ENCODE measurements around the gene ATXN1.

Gene ATXN1

GRCh38 chr6:16352821-16353438 lies 408.3 kb downstream of the ATXN1 start:
- no peak overlapping the region for H3K27ac Mint-ChIP-seq
- H3K9me3 Mint-ChIP-seq: no peaks in the 10 kb centered on the region
- no peak overlapping the region for H3K4me3 Mint-ChIP-seq
- H3K36me3 Mint-ChIP-seq: peaks cover 27% of the 10 kb centered on the region
- peaks cover 5% of the 10 kb centered on the region for H3K4me1 Mint-ChIP-seq
- ATAC-seq: no peak
- no peaks in the 10 kb centered on the region for H3K27me3 Mint-ChIP-seq

- Mint-ChIP-seq H3K9me3 (no peaks in the 10 kb centered on the region), H3K36me3 (peaks cover 21% of the 10 kb centered on the region), H3K4me1 (peaks cover 5% of the 10 kb centered on the region), H3K27me3 (no peaks in the 10 kb centered on the region), H3K4me3 (no peak overlapping the region), H3K27ac (no peak overlapping the region)
- ATAC-seq: no peak
Observed at GRCh38 chr6:16352258-16352635, 409.0 kb downstream of the ATXN1 start.

GRCh38 chr6:16349544-16349943 lies 411.7 kb downstream of the ATXN1 start:
- no peak for ATAC-seq
- H3K27me3 Mint-ChIP-seq: no peaks in the 10 kb centered on the region
- H3K4me1 Mint-ChIP-seq: no peaks in the 10 kb centered on the region
- no peak overlapping the region for H3K27ac Mint-ChIP-seq
- no peaks in the 10 kb centered on the region for H3K9me3 Mint-ChIP-seq
- H3K4me3 Mint-ChIP-seq: no peak overlapping the region
- H3K36me3 Mint-ChIP-seq: peaks cover 21% of the 10 kb centered on the region

- peaks cover 7% of the 10 kb centered on the region for H3K4me1 Mint-ChIP-seq
- peaks cover 3% of the 10 kb centered on the region for H3K9me3 Mint-ChIP-seq
- ATAC-seq: no peak
- H3K27ac Mint-ChIP-seq: no peak overlapping the region
- H3K36me3 Mint-ChIP-seq: peaks cover 28% of the 10 kb centered on the region
- H3K4me3 Mint-ChIP-seq: no peak overlapping the region
- no peaks in the 10 kb centered on the region for H3K27me3 Mint-ChIP-seq
Observed at GRCh38 chr6:16346831-16347230, 414.4 kb downstream of the ATXN1 start.

- Mint-ChIP-seq H3K9me3 (peaks cover 3% of the 10 kb centered on the region), H3K4me1 (peaks cover 7% of the 10 kb centered on the region), H3K36me3 (peaks cover 34% of the 10 kb centered on the region), H3K27ac (no peak overlapping the region), H3K4me3 (no peak overlapping the region), H3K27me3 (no peaks in the 10 kb centered on the region)
- no peak for ATAC-seq
Observed at GRCh38 chr6:16345449-16346330, 415.6 kb downstream of the ATXN1 start.

GRCh38 chr6:16344756-16345155 lies 416.5 kb downstream of the ATXN1 start:
- H3K9me3 Mint-ChIP-seq: peaks cover 3% of the 10 kb centered on the region
- peaks cover 7% of the 10 kb centered on the region for H3K4me1 Mint-ChIP-seq
- ATAC-seq: no peak
- H3K27ac Mint-ChIP-seq: no peak overlapping the region
- peaks cover 32% of the 10 kb centered on the region for H3K36me3 Mint-ChIP-seq
- no peak overlapping the region for H3K4me3 Mint-ChIP-seq
- no peaks in the 10 kb centered on the region for H3K27me3 Mint-ChIP-seq

- Mint-ChIP-seq H3K4me1 (peaks cover 16% of the 10 kb centered on the region), H3K9me3 (peaks cover 3% of the 10 kb centered on the region), H3K36me3 (peaks cover 32% of the 10 kb centered on the region), H3K4me3 (no peak overlapping the region), H3K27ac (no peak overlapping the region), H3K27me3 (no peaks in the 10 kb centered on the region)
- no peak for ATAC-seq
Observed at GRCh38 chr6:16343593-16343992, 417.7 kb downstream of the ATXN1 start.

- H3K4me3 Mint-ChIP-seq: no peak overlapping the region
- H3K9me3 Mint-ChIP-seq: peaks cover 3% of the 10 kb centered on the region
- no peaks in the 10 kb centered on the region for H3K27me3 Mint-ChIP-seq
- no peak for ATAC-seq
- peaks cover 18% of the 10 kb centered on the region for H3K4me1 Mint-ChIP-seq
- H3K36me3 Mint-ChIP-seq: peaks cover 33% of the 10 kb centered on the region
- H3K27ac Mint-ChIP-seq: no peak overlapping the region
Observed at GRCh38 chr6:16339265-16339587, 422.0 kb downstream of the ATXN1 start.

GRCh38 chr6:16338577-16339264 lies 422.5 kb downstream of the ATXN1 start:
- Mint-ChIP-seq H3K27me3 (no peaks in the 10 kb centered on the region), H3K36me3 (peaks cover 32% of the 10 kb centered on the region), H3K4me1 (peaks cover 18% of the 10 kb centered on the region), H3K4me3 (no peak overlapping the region), H3K9me3 (peaks cover 3% of the 10 kb centered on the region), H3K27ac (no peak overlapping the region)
- no peak for ATAC-seq

- H3K36me3 Mint-ChIP-seq: peaks cover 28% of the 10 kb centered on the region
- H3K4me3 Mint-ChIP-seq: no peak overlapping the region
- H3K27ac Mint-ChIP-seq: no peak overlapping the region
- H3K27me3 Mint-ChIP-seq: no peaks in the 10 kb centered on the region
- no peak for ATAC-seq
- H3K9me3 Mint-ChIP-seq: no peaks in the 10 kb centered on the region
- peaks cover 13% of the 10 kb centered on the region for H3K4me1 Mint-ChIP-seq
Observed at GRCh38 chr6:16337295-16337975, 423.8 kb downstream of the ATXN1 start.

- Mint-ChIP-seq H3K4me3 (no peak overlapping the region), H3K27ac (no peak overlapping the region), H3K27me3 (no peaks in the 10 kb centered on the region), H3K4me1 (peaks cover 11% of the 10 kb centered on the region), H3K36me3 (peaks cover 27% of the 10 kb centered on the region), H3K9me3 (no peaks in the 10 kb centered on the region)
- ATAC-seq: no peak
Observed at GRCh38 chr6:16336911-16337294, 424.4 kb downstream of the ATXN1 start.

- H3K4me3 Mint-ChIP-seq: no peak overlapping the region
- peaks cover 11% of the 10 kb centered on the region for H3K4me1 Mint-ChIP-seq
- H3K27me3 Mint-ChIP-seq: no peaks in the 10 kb centered on the region
- H3K27ac Mint-ChIP-seq: peak overlapping the region; percentile 19
- no peak for ATAC-seq
- H3K9me3 Mint-ChIP-seq: no peaks in the 10 kb centered on the region
- peaks cover 26% of the 10 kb centered on the region for H3K36me3 Mint-ChIP-seq
Observed at GRCh38 chr6:16336056-16336818, 425.0 kb downstream of the ATXN1 start.

- H3K36me3 Mint-ChIP-seq: peaks cover 22% of the 10 kb centered on the region
- no peak overlapping the region for H3K4me3 Mint-ChIP-seq
- H3K27ac Mint-ChIP-seq: no peak overlapping the region
- ATAC-seq: no peak
- H3K9me3 Mint-ChIP-seq: no peaks in the 10 kb centered on the region
- H3K27me3 Mint-ChIP-seq: no peaks in the 10 kb centered on the region
- H3K4me1 Mint-ChIP-seq: peaks cover 15% of the 10 kb centered on the region
Observed at GRCh38 chr6:16335176-16335575, 426.1 kb downstream of the ATXN1 start.

- Mint-ChIP-seq H3K27me3 (no peaks in the 10 kb centered on the region), H3K9me3 (no peaks in the 10 kb centered on the region), H3K27ac (no peak overlapping the region), H3K4me3 (no peak overlapping the region), H3K4me1 (peaks cover 20% of the 10 kb centered on the region), H3K36me3 (peaks cover 27% of the 10 kb centered on the region)
- no peak for ATAC-seq
Observed at GRCh38 chr6:16334671-16335070, 426.6 kb downstream of the ATXN1 start.

GRCh38 chr6:16333580-16333979 lies 427.7 kb downstream of the ATXN1 start:
- Mint-ChIP-seq H3K27ac (no peak overlapping the region), H3K9me3 (no peaks in the 10 kb centered on the region), H3K36me3 (peaks cover 36% of the 10 kb centered on the region), H3K4me1 (peaks cover 22% of the 10 kb centered on the region), H3K27me3 (no peaks in the 10 kb centered on the region), H3K4me3 (no peak overlapping the region)
- no peak for ATAC-seq
